ENCODE measurements around the gene HGFAC. TPM values are rescaled to one million over a fixed set of nuclear protein-coding genes. Genes with fewer than 3 reads are reported as not detected.
A peak's percentile ranks its signal among the peaks of the same experiment; 100 is the strongest.

HGFAC gene
- total RNA-seq, 1 donor from 2014 or later: not detected

- Histone ChIP-seq H3K79me2 (ENCODE audit: low read depth) (no peaks in the 10 kb centered on the region), H3K27me3 (no peaks in the 10 kb centered on the region), H3F3A (ENCODE audit: low read depth) (no peaks in the 10 kb centered on the region), H3K9me3 (ENCODE audit: low read depth) (no peaks in the 10 kb centered on the region), H3K9ac (no peak overlapping the region), H3K4me1 (peaks cover 13% of the 10 kb centered on the region), H3K36me3 (no peaks in the 10 kb centered on the region), H4K20me1 (ENCODE audit: low read depth) (peaks cover 12% of the 10 kb centered on the region), H2AFZ (replicated peaks) (no peak overlapping the region), H3K4me2 (no peak overlapping the region), H3K4me3 (no peak overlapping the region), H3K27ac (no peak overlapping the region)
- no peaks in the 10 kb centered on the region for H3K9me3 Mint-ChIP-seq
- H3K4me1 Mint-ChIP-seq: peaks cover 28% of the 10 kb centered on the region
- TF ChIP-seq EZH2 (IDR thresholded peaks at IDR 0.05) (no peak), EZH2phosphoT487 (IDR thresholded peaks at IDR 0.05) (no peak), CTCF (IDR thresholded peaks at IDR 0.05) (no peak)
- peaks cover 24% of the 10 kb centered on the region for H3K36me3 Mint-ChIP-seq
- peak overlapping the region; percentile 50 for H3K27ac Mint-ChIP-seq
- no peak for DNase-seq (ENCODE audit: low spot score)
- no peak overlapping the region for H3K4me3 Mint-ChIP-seq
- peaks cover 2% of the 10 kb centered on the region for H3K27me3 Mint-ChIP-seq (ENCODE audit: insufficient read depth, low read depth)
These were observed 25.5 kb upstream of the HGFAC start for GRCh38 chr4:3416270-3416669.

GRCh38 chr4:3416821-3417221 is 24.9 kb upstream of the HGFAC start:
- TF ChIP-seq EZH2 (IDR thresholded peaks at IDR 0.05) (no peak), CTCF (IDR thresholded peaks at IDR 0.05) (no peak), EZH2phosphoT487 (IDR thresholded peaks at IDR 0.05) (no peak)
- peaks cover 2% of the 10 kb centered on the region for H3K27me3 Mint-ChIP-seq (ENCODE audit: insufficient read depth, low read depth)
- H3K4me1 ChIP-seq: peaks cover 12% of the 10 kb centered on the region
- H3K4me1 Mint-ChIP-seq: peaks cover 23% of the 10 kb centered on the region
- no peaks in the 10 kb centered on the region for H3F3A ChIP-seq (ENCODE audit: low read depth)
- DNase-seq (ENCODE audit: low spot score): no peak
- H2AFZ ChIP-seq (replicated peaks): no peak overlapping the region
- no peak overlapping the region for H3K4me3 Mint-ChIP-seq
- no peak overlapping the region for H3K9ac ChIP-seq
- no peak overlapping the region for H3K27ac Mint-ChIP-seq
- H3K27ac ChIP-seq: no peak overlapping the region
- no peaks in the 10 kb centered on the region for H3K36me3 ChIP-seq
- H3K4me3 ChIP-seq: no peak overlapping the region
- H3K9me3 Mint-ChIP-seq: no peaks in the 10 kb centered on the region
- H3K4me2 ChIP-seq: no peak overlapping the region
- no peaks in the 10 kb centered on the region for H3K9me3 ChIP-seq (ENCODE audit: low read depth)
- H4K20me1 ChIP-seq (ENCODE audit: low read depth): peaks cover 7% of the 10 kb centered on the region
- no peaks in the 10 kb centered on the region for H3K79me2 ChIP-seq (ENCODE audit: low read depth)
- H3K27me3 ChIP-seq: no peaks in the 10 kb centered on the region
- H3K36me3 Mint-ChIP-seq: peaks cover 22% of the 10 kb centered on the region

DNA sequence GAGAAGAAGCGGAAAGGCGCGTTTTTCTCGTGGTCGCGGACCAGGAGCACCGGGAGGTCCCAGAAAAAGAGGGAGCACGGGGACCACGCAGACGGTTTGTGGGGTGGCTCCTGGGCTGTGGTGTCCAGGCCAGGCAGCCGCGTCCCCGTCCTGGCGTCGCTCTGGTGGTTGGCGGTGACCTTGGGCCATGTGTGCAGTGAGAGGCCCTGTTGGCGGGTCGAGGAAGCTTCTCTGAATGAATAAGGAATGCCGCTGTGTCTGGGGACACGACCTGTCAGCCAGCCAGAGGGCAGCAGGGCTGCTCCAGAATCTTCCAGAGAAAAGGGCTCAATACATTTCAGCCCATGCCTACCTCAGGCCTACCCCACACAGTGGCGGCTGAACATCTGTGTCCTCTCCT is 24.3 kb upstream of the HGFAC start:
- no peak overlapping the region for H3K4me3 ChIP-seq
- Mint-ChIP-seq H3K9me3 (no peaks in the 10 kb centered on the region), H3K27me3 (ENCODE audit: insufficient read depth, low read depth) (peaks cover 2% of the 10 kb centered on the region), H3K27ac (no peak overlapping the region), H3K36me3 (peaks cover 22% of the 10 kb centered on the region), H3K4me1 (peaks cover 16% of the 10 kb centered on the region), H3K4me3 (no peak overlapping the region)
- peaks cover 6% of the 10 kb centered on the region for H3K4me1 ChIP-seq
- H3K9me3 ChIP-seq (ENCODE audit: low read depth): no peaks in the 10 kb centered on the region
- H3K9ac ChIP-seq: no peak overlapping the region
- H3K27me3 ChIP-seq: no peaks in the 10 kb centered on the region
- H3K36me3 ChIP-seq: no peaks in the 10 kb centered on the region
- H4K20me1 ChIP-seq (ENCODE audit: low read depth): peaks cover 3% of the 10 kb centered on the region
- DNase-seq (ENCODE audit: low spot score): no peak
- no peak overlapping the region for H2AFZ ChIP-seq (replicated peaks)
- H3F3A ChIP-seq (ENCODE audit: low read depth): no peaks in the 10 kb centered on the region
- H3K4me2 ChIP-seq: no peak overlapping the region
- no peaks in the 10 kb centered on the region for H3K79me2 ChIP-seq (ENCODE audit: low read depth)
- no peak for TF ChIP-seq EZH2phosphoT487 (IDR thresholded peaks at IDR 0.05)
- no peak for TF ChIP-seq CTCF (IDR thresholded peaks at IDR 0.05)
- no peak for TF ChIP-seq EZH2 (IDR thresholded peaks at IDR 0.05)
- H3K27ac ChIP-seq: no peak overlapping the region
